HCT116 (cell line): ENCODE data around the gene SP4. TPM values are rescaled to one million over a fixed set of nuclear protein-coding genes. Genes with fewer than 3 reads are reported as not detected.

Experiments used
- ATAC-seq: fragments of 200-7000 bp; cut with Tn5 transposase; 2 replicates; pipeline ENCODE4 v1.9.1; 2020; ENCODE audit warnings: mild to moderate bottlenecking, moderate library complexity
- BruUV-seq: library from RNA; stranded (reverse); fragments of 400-500 nt; replicated peaks from 2 replicates; lab custom pipeline; 2021; lab: Mats Ljungman, UMichigan
- CTCF ChIA-PET: fragments of 300-600 bp; sonication (Branson Sonifier 250); formaldehyde crosslinking; loops from one replicate; lab custom pipeline; 2021; ENCODE audit warnings: antibody characterized with exemption; lab: Charles Lee
- POLR2A ChIA-PET: fragments of 300-600, 350-600 bp; sonication (Branson Sonifier 250); formaldehyde crosslinking; loops from one replicate; lab custom pipeline; 2021; ENCODE audit warnings: antibody characterized with exemption; lab: Charles Lee
- RAD21 ChIA-PET, 2 experiments: fragments of 300-600 bp; sonication (Branson Sonifier 250); formaldehyde crosslinking; loops; one replicate each; lab custom pipeline; 2023; ENCODE audit warnings: low total read pairs in 2 of 2; ENCODE audit not compliant: uncharacterized antibody in 2 of 2, unreplicated experiment in 2 of 2, low non-redundant PET in 1 of 2; lab: Charles Lee
- DNase-seq: peaks from one replicate; pipeline ENCODE4 v3.0.0-alpha.2; 2010; ENCODE audit warnings: low read depth, low spot score
- H2AFZ ChIP-seq: fragments of 200-600 bp; shearing (Covaris generic), sonication (generic); 2 replicates; pipeline ENCODE4 v1.6.1; 2017; ENCODE audit warnings: low read depth, mixed run types, mixed read lengths, antibody characterized with exemption, low read length; ENCODE audit not compliant: poor library complexity, severe bottlenecking
- H3K27ac ChIP-seq: 2 replicates; pipeline ENCODE4 v1.5.1; 2012; ENCODE audit warnings: low read depth, low read length
- H3K27me3 ChIP-seq: fragments of 200-600 bp; sonication (generic); 2 replicates; pipeline ENCODE4 v1.6.1; 2016; ENCODE audit warnings: mixed run types, low read length, mixed read lengths; ENCODE audit not compliant: insufficient read depth
- H3K36me3 ChIP-seq, 2 experiments: fragments of 200-500 bp in 1 of 2; fragments of 200-600 bp in 1 of 2; sonication (Bioruptor generic) in 1 of 2; sonication (generic) in 1 of 2; 2 replicates each; pipeline versions ENCODE4 v1.5.1 to v1.6.1; 2014 to 2016; ENCODE audit warnings: low read length in 2 of 2, inconsistent platforms in 1 of 2, mixed read lengths in 1 of 2, mixed run types in 1 of 2; ENCODE audit not compliant: insufficient read depth in 2 of 2, control insufficient read depth in 1 of 2
- H3K4me1 ChIP-seq, 2 experiments: fragments of 200-600 bp in 1 of 2; sonication (generic) in 1 of 2; 2 replicates each; pipeline versions ENCODE4 v1.5.1 to v1.6.1; 2012 to 2017; ENCODE audit warnings: low read length in 2 of 2, inconsistent platforms in 1 of 2, mild to moderate bottlenecking in 1 of 2, mixed read lengths in 1 of 2, mixed run types in 1 of 2, moderate library complexity in 1 of 2; ENCODE audit not compliant: insufficient read depth in 2 of 2, control insufficient read depth in 1 of 2
- H3K4me2 ChIP-seq: fragments of 200-600 bp; sonication (generic); 2 replicates; pipeline ENCODE4 v1.6.1; 2017; ENCODE audit warnings: mixed run types, low read length, mixed read lengths
- H3K4me3 ChIP-seq, 2 experiments: fragments of 200-600 bp in 1 of 2; sonication (generic) in 1 of 2; replicated peaks in 1 of 2; 2 replicates each; pipeline ENCODE4 v1.5.1; 2011 to 2016; ENCODE audit warnings: low read length in 2 of 2, control low read depth in 1 of 2, low read depth in 1 of 2, mild to moderate bottlenecking in 1 of 2, mixed read lengths in 1 of 2, mixed run types in 1 of 2
- H3K79me2 ChIP-seq: fragments of 200-600 bp; sonication (generic); 2 replicates; pipeline ENCODE4 v1.6.1; 2017; ENCODE audit warnings: mild to moderate bottlenecking, mixed run types, low read length, moderate library complexity, mixed read lengths; ENCODE audit not compliant: insufficient read depth
- H3K9ac ChIP-seq: fragments of 200-600 bp; sonication (generic); 2 replicates; pipeline ENCODE4 v1.6.1; 2016; ENCODE audit warnings: low read length, mixed read lengths
- H3K9me2 ChIP-seq: fragments of 200-600 bp; sonication (generic), shearing (Covaris generic); 2 replicates; pipeline ENCODE4 v1.6.1; 2017; ENCODE audit warnings: mixed run types, mild to moderate bottlenecking, moderate library complexity; ENCODE audit not compliant: insufficient read depth
- H3K9me3 ChIP-seq, 2 experiments: fragments of 200-500 bp in 1 of 2; fragments of 200-600 bp in 1 of 2; sonication (Bioruptor generic) in 1 of 2; sonication (generic) in 1 of 2; 2 replicates each; pipeline ENCODE4 v1.6.1; 2014 to 2017; ENCODE audit warnings: low read length in 2 of 2, mixed read lengths in 2 of 2, inconsistent platforms in 1 of 2, low read depth in 1 of 2, mild to moderate bottlenecking in 1 of 2, mixed run types in 1 of 2, moderate library complexity in 1 of 2; ENCODE audit not compliant: control insufficient read depth in 1 of 2, insufficient read depth in 1 of 2
- H4K20me1 ChIP-seq: fragments of 200-600 bp; sonication (generic), shearing (Covaris generic); 2 replicates; pipeline ENCODE4 v1.6.1; 2017; ENCODE audit warnings: mixed run types, mild to moderate bottlenecking, moderate library complexity; ENCODE audit not compliant: insufficient read depth
- CEBPB ChIP-seq: IDR thresholded peaks from 2 replicates; pipeline ENCODE4 v1.6.1; 2012; ENCODE audit warnings: low read depth
- EGR1 ChIP-seq: IDR thresholded peaks from 2 replicates; pipeline ENCODE4 v1.6.1; 2012; ENCODE audit warnings: low read depth
- ELF1 ChIP-seq: IDR thresholded peaks from 2 replicates; pipeline ENCODE4 v1.6.1; 2012; ENCODE audit warnings: low read depth, borderline replicate concordance
- EZH2 ChIP-seq: fragments of 200-600 bp; sonication (generic); IDR thresholded peaks from 2 replicates; pipeline ENCODE4 v1.6.1; 2017; ENCODE audit warnings: antibody characterized with exemption, mixed run types
- EZH2phosphoT487 ChIP-seq: fragments of 200-600 bp; IDR thresholded peaks from 2 replicates; pipeline ENCODE4 v1.6.1; 2018; ENCODE audit warnings: antibody characterized with exemption, borderline replicate concordance
- FOSL1 ChIP-seq: IDR thresholded peaks from 2 replicates; pipeline ENCODE4 v1.6.1; 2012; ENCODE audit warnings: low read depth
- JUND ChIP-seq: IDR thresholded peaks from 2 replicates; pipeline ENCODE4 v1.6.1; 2012
- REST ChIP-seq: IDR thresholded peaks from 2 replicates; pipeline ENCODE4 v1.6.1; 2012; ENCODE audit warnings: low read depth
- SIN3A ChIP-seq: IDR thresholded peaks from 2 replicates; pipeline ENCODE4 v1.6.1; 2012; ENCODE audit warnings: low read depth
- ZNF274 ChIP-seq: fragments of 200-500 bp; sonication (Bioruptor generic); IDR thresholded peaks from 2 replicates; pipeline ENCODE4 v1.6.1; 2014; ENCODE audit warnings: mild to moderate bottlenecking, low read depth, low read length, inconsistent platforms
- intact Hi-C: fragments of 100-400 bp; cut with micrococcal nuclease; formaldehyde crosslinking; loops from 2 replicates; pipeline ENCODE4 v1.10.0; 2022
- total RNA-seq: library from RNA; stranded (reverse); gene quantifications from one replicate; pipeline ENCODE4 v1.2.1, GENCODE V29; 2021; ENCODE audit not compliant: unreplicated experiment
- TF ChIP-seq, protein P1 (sequence below): IDR thresholded peaks from 2 replicates; pipeline ENCODE4 v1.6.1; 2012

Gene SP4
- total RNA-seq, 1 experiment from 2014 or later = 7.6 TPM

DNA sequence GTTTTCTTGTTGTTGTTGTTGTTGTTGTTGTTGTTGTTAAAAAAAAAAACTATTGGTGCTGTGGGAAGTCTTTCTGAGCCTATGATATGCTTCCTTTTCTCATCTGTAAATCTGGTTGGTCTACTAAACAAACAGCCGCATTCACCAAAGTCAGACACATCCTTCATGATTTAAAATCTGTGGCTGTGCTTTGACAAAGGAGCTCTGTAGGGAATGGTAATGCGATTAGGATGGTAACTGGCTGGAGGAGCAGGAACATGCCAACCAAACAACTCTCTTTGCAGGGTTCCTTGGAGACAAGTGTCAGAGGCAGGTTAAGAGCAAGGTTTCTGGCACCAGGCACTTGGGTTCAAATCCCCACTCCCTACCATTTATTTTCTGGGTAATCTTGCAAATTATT lies 14.9 kb upstream of the SP4 start:
- no peak for TF ChIP-seq ELF1
- CTCF ChIA-PET = interaction anchor here (1.7 kb wide), 1 partner anchor 15 kb away, joined by 4 read pairs; the partner anchor contains the start of gene SP4
- no TSS peak for BruUV-seq
- Histone ChIP-seq H3K4me1 (no peaks in the 10 kb centered on the region), H3K79me2 (no peaks in the 10 kb centered on the region), H3K9me3 (no peaks in the 10 kb centered on the region), H2AFZ (no peak overlapping the region), H3K4me3 (no peak overlapping the region), H4K20me1 (no peaks in the 10 kb centered on the region), H3K36me3 (no peaks in the 10 kb centered on the region), H3K9me2 (no peaks in the 10 kb centered on the region), H3K4me2 (no peak overlapping the region), H3K27ac (no peak overlapping the region), H3K9ac (no peak overlapping the region), H3K27me3 (no peaks in the 10 kb centered on the region)
- ATAC-seq = no peak
- RAD21 ChIA-PET = no interaction called here
- intact Hi-C loops = no loop called here
- POLR2A ChIA-PET = no interaction called here
- DNase-seq = no peak

GRCh38 chr7:21413502-21413901 lies 14.4 kb upstream of the SP4 start:
- Histone ChIP-seq H3K27me3 (no peaks in the 10 kb centered on the region), H2AFZ (no peak overlapping the region), H3K9me2 (no peaks in the 10 kb centered on the region), H3K9me3 (no peaks in the 10 kb centered on the region), H4K20me1 (no peaks in the 10 kb centered on the region), H3K4me2 (no peak overlapping the region), H3K27ac (no peak overlapping the region), H3K4me1 (no peaks in the 10 kb centered on the region), H3K36me3 (no peaks in the 10 kb centered on the region), H3K9ac (no peak overlapping the region), H3K4me3 (no peak overlapping the region), H3K79me2 (no peaks in the 10 kb centered on the region)
- POLR2A ChIA-PET = no interaction called here
- RAD21 ChIA-PET = no interaction called here
- CTCF ChIA-PET = interaction anchor here (1.7 kb wide), 1 partner anchor 14 kb away, joined by 4 read pairs; the partner anchor contains the start of gene SP4
- no peak for TF ChIP-seq FOSL1
- TF ChIP-seq, protein P1, sequence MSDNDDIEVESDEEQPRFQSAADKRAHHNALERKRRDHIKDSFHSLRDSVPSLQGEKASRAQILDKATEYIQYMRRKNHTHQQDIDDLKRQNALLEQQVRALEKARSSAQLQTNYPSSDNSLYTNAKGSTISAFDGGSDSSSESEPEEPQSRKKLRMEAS = no peak
- TF ChIP-seq SIN3A = no peak
- no peak for TF ChIP-seq EGR1
- no peak for TF ChIP-seq CEBPB
- TF ChIP-seq EZH2phosphoT487 = no peak
- TF ChIP-seq JUND = no peak
- no peak for TF ChIP-seq REST
- TF ChIP-seq ZNF274 = no peak
- no peak for TF ChIP-seq EZH2
- ATAC-seq (no peak), DNase-seq (no peak)
- intact Hi-C loops = no loop called here
- BruUV-seq = no TSS peak
